Colonic mucosa (tissue), 4 donors: ENCODE data around the gene TYW1. TPM values are rescaled to one million over a fixed set of nuclear protein-coding genes. Genes with fewer than 3 reads are reported as not detected.
"Not testable (repeated sequence)": the region's sequence is repeated elsewhere in the genome, so short reads cannot be mapped to it uniquely, and the experiment has no call there.

ENCODE experiments used
- DNase-seq: peaks from one replicate; pipeline ENCODE4 v3.0.0-alpha.2; 2020
- H3K27ac ChIP-seq: fragments of 200-600 bp; one replicate; pipeline ENCODE4 v1.8.0; 2021
- H3K27me3 ChIP-seq: fragments of 200-600 bp; one replicate; pipeline ENCODE4 v1.8.0; 2021
- H3K36me3 ChIP-seq: fragments of 200-600 bp; one replicate; pipeline ENCODE4 v1.8.0; 2021
- H3K4me1 ChIP-seq: fragments of 200-600 bp; one replicate; pipeline ENCODE4 v1.8.0; 2021; ENCODE audit warnings: mild to moderate bottlenecking
- H3K4me3 ChIP-seq: fragments of 200-600 bp; one replicate; pipeline ENCODE4 v1.8.0; 2021
- H3K9ac ChIP-seq, 2 donors: one replicate each; pipeline ENCODE4 v1.7.0; 2013; ENCODE audit warnings: control low read depth in 2 of 2, low read depth in 2 of 2, low read length in 2 of 2
- H3K9me3 ChIP-seq: fragments of 200-600 bp; one replicate; pipeline ENCODE4 v1.8.0; 2021
- CTCF ChIP-seq: fragments of 200-600 bp; IDR thresholded peaks from one replicate; pipeline ENCODE4 v1.8.0; 2022; ENCODE audit warnings: antibody characterized with exemption, mild to moderate bottlenecking
- intact Hi-C: fragments of 100-400 bp; cut with DNase I; formaldehyde crosslinking; loops from one replicate; pipeline ENCODE4 v1.14.1; 2022
- total RNA-seq, 2 donors: library from RNA; stranded (reverse); fragmentation: NEBNext Ultra II Directional in 1 of 2; extraction: Animal tissue kit (Norgen Biotek cat#: 25700) in 1 of 2; gene quantifications; one replicate each; pipeline ENCODE4 v1.2.1, GENCODE V29; 2021
- donor health status: healthy.
- donor health status: DM: no; HTN: no; CAD: no.
- donor health status: DM: no; HTN: no; CAD: no.

Gene TYW1
- total RNA-seq, 2 donors from 2014 or later: 15.5 to 16.2 TPM

- H3K27ac ChIP-seq, H3K9me3 ChIP-seq, H3K9ac ChIP-seq, H3K27me3 ChIP-seq, DNase-seq, H3K4me1 ChIP-seq, intact Hi-C loops, H3K4me3 ChIP-seq, H3K36me3 ChIP-seq: not testable (repeated sequence)
These were observed 236.9 kb downstream of the TYW1 start for GRCh38 chr7:67233506-67233905.

GRCh38 chr7:67236216-67236615 is 239.6 kb downstream of the TYW1 start:
- DNase-seq, H3K4me1 ChIP-seq, H3K36me3 ChIP-seq, H3K27ac ChIP-seq, H3K9ac ChIP-seq, H3K9me3 ChIP-seq, H3K27me3 ChIP-seq, H3K4me3 ChIP-seq, intact Hi-C loops: not testable (repeated sequence)

GRCh38 chr7:67242871-67243270 is 246.2 kb downstream of the TYW1 start:
- intact Hi-C loops, H3K4me3 ChIP-seq, DNase-seq, H3K9me3 ChIP-seq, H3K27me3 ChIP-seq, H3K4me1 ChIP-seq, H3K27ac ChIP-seq, H3K36me3 ChIP-seq, H3K9ac ChIP-seq: not testable (repeated sequence)

GRCh38 chr7:67248364-67248763 is 251.7 kb downstream of the TYW1 start:
- H3K9me3 ChIP-seq, DNase-seq, H3K27me3 ChIP-seq, H3K4me1 ChIP-seq, H3K36me3 ChIP-seq, H3K9ac ChIP-seq, intact Hi-C loops, H3K27ac ChIP-seq, H3K4me3 ChIP-seq: not testable (repeated sequence)

GRCh38 chr7:67251986-67252558 is 255.4 kb downstream of the TYW1 start:
- Histone ChIP-seq H3K27ac (no peak overlapping the region), H3K36me3 (no peaks in the 10 kb centered on the region), H3K27me3 (no peaks in the 10 kb centered on the region), H3K4me1 (no peaks in the 10 kb centered on the region), H3K4me3 (no peak overlapping the region), H3K9me3 (no peaks in the 10 kb centered on the region), H3K9ac (no peak overlapping the region)
- intact Hi-C loops: no loop called here
- no peak for DNase-seq
- no peak for TF ChIP-seq CTCF

- intact Hi-C loops, DNase-seq: not testable (repeated sequence)
These were observed 258.4 kb downstream of the TYW1 start for GRCh38 chr7:67255076-67255475.

GRCh38 chr7:67257779-67258178 is 261.1 kb downstream of the TYW1 start:
- DNase-seq, intact Hi-C loops, H3K4me3 ChIP-seq: not testable (repeated sequence)

More at GRCh38 chr7:67255076-67255475, 258.4 kb downstream of the TYW1 start:
- not testable (repeated sequence) for H3K27ac ChIP-seq, H3K9ac ChIP-seq, H3K4me3 ChIP-seq, H3K36me3 ChIP-seq, H3K27me3 ChIP-seq, H3K9me3 ChIP-seq, H3K4me1 ChIP-seq

GRCh38 chr7:67259363-67259762 is 262.7 kb downstream of the TYW1 start:
- H3K4me3 ChIP-seq, DNase-seq, H3K36me3 ChIP-seq, H3K9ac ChIP-seq, H3K9me3 ChIP-seq, H3K27me3 ChIP-seq, H3K4me1 ChIP-seq, H3K27ac ChIP-seq, intact Hi-C loops: not testable (repeated sequence)

More at GRCh38 chr7:67257779-67258178, 261.1 kb downstream of the TYW1 start:
- H3K27ac ChIP-seq, H3K27me3 ChIP-seq, H3K36me3 ChIP-seq, H3K9me3 ChIP-seq, H3K4me1 ChIP-seq, H3K9ac ChIP-seq: not testable (repeated sequence)

GRCh38 chr7:67260166-67260586 is 263.5 kb downstream of the TYW1 start:
- H3K9me3 ChIP-seq, H3K4me1 ChIP-seq, H3K27ac ChIP-seq, H3K4me3 ChIP-seq, H3K36me3 ChIP-seq, H3K9ac ChIP-seq, intact Hi-C loops, DNase-seq, H3K27me3 ChIP-seq: not testable (repeated sequence)

GRCh38 chr7:67264000-67264399 is 267.4 kb downstream of the TYW1 start:
- H3K9ac ChIP-seq, intact Hi-C loops, H3K4me3 ChIP-seq, DNase-seq, H3K27me3 ChIP-seq, H3K9me3 ChIP-seq, H3K27ac ChIP-seq, H3K4me1 ChIP-seq, H3K36me3 ChIP-seq: not testable (repeated sequence)

- H3K36me3 ChIP-seq, H3K4me3 ChIP-seq, intact Hi-C loops, H3K9me3 ChIP-seq, H3K4me1 ChIP-seq, H3K27me3 ChIP-seq, H3K9ac ChIP-seq, H3K27ac ChIP-seq, DNase-seq: not testable (repeated sequence)
These were observed 269.4 kb downstream of the TYW1 start for GRCh38 chr7:67266070-67266469.
